ENCODE data around the gene CPTP. TPM values are rescaled to one million over a fixed set of nuclear protein-coding genes. Genes with fewer than 3 reads are reported as not detected.

The CPTP gene
- total and polyA plus RNA-seq, 7 experiments from 2014 or later: 11.5 to 29.3 (median 19.1) TPM

DNA sequence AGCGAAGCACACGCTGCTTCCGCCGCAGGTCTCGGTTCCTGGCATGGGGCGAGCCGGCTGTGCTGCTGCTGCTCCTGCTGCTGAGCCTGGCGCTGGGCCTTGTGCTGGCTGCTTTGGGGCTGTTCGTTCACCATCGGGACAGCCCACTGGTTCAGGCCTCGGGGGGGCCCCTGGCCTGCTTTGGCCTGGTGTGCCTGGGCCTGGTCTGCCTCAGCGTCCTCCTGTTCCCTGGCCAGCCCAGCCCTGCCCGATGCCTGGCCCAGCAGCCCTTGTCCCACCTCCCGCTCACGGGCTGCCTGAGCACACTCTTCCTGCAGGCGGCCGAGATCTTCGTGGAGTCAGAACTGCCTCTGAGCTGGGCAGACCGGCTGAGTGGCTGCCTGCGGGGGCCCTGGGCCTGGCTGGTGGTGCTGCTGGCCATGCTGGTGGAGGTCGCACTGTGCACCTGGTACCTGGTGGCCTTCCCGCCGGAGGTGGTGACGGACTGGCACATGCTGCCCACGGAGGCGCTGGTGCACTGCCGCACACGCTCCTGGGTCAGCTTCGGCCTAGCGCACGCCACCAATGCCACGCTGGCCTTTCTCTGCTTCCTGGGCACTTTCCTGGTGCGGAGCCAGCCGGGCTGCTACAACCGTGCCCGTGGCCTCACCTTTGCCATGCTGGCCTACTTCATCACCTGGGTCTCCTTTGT lies 9.1 kb downstream of the CPTP start:
- POLR2A ChIA-PET: no interaction called here
- H3K4me3 ChIP-seq (ENCODE audit: low read length): no peak overlapping the region
- no peak for ATAC-seq

DNA sequence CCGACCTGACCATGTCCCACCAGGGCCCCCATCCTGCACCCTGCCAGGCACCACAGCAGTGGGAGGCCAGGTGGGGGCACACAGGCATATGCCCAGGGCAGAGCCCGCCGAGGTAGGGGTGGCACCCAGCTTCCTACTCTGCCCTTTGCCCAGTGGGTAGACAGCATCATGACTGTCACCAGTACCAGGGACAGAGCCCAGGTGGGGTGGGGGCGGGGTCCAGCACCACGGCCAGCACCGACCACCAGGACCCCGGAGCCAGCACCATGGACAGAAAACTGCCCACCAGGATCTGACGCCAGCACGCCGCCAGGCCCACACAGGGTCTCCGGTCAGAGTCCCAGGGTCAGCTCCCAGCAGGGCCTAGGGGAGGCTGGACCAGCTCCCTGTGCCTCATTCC lies 10.2 kb downstream of the CPTP start:
- Histone ChIP-seq H3K4me3 (ENCODE audit: low read length) (no peak overlapping the region), H3K27me3 (ENCODE audit: control insufficient read depth in 2 of 2, insufficient read depth in 2 of 2, low read length in 2 of 2) (no peaks in the 10 kb centered on the region), H3K9me3 (ENCODE audit: control insufficient read depth in 2 of 3, low read length in 3 of 3) (no peaks in the 10 kb centered on the region), H3K4me1 (ENCODE audit: control insufficient read depth in 2 of 2, insufficient read depth in 2 of 2, low read length in 2 of 2) (no peaks in the 10 kb centered on the region), H3K27ac (ENCODE audit: low read depth, low read length) (no peak overlapping the region), H3K36me3 (ENCODE audit: control insufficient read depth in 2 of 3, insufficient read depth in 3 of 3, low read length in 3 of 3) (peaks cover 0 to 17% (median 0%) of the 10 kb centered on the region in 3 experiments)
- DNase-seq: no peak
- H3K4me1 Mint-ChIP-seq: peaks cover 0 to 2% (median under 1%) of the 10 kb centered on the region in 7 donors
- no peak overlapping the region for H3K27ac Mint-ChIP-seq
- intact Hi-C loops (cut with micrococcal nuclease): no loop called here
- no peaks in the 10 kb centered on the region for H3K9me3 Mint-ChIP-seq
- ATAC-seq: no peak
- POLR2A ChIA-PET: no interaction called here
- CTCF ChIA-PET: no interaction called here
- peaks cover 0 to 4% (median 0%) of the 10 kb centered on the region in 5 donors for H3K36me3 Mint-ChIP-seq
- no peak overlapping the region for H3K4me3 Mint-ChIP-seq
- no peaks in the 10 kb centered on the region for H3K27me3 Mint-ChIP-seq

More for the DNA sequence above, 9.1 kb downstream of the CPTP start:
- no peak for DNase-seq
- no peaks in the 10 kb centered on the region for H3K27me3 ChIP-seq (ENCODE audit: control insufficient read depth in 2 of 2, insufficient read depth in 2 of 2, low read length in 2 of 2)
- Mint-ChIP-seq H3K36me3 (peaks cover 0 to 5% (median 0%) of the 10 kb centered on the region in 5 donors), H3K9me3 (no peaks in the 10 kb centered on the region), H3K27ac (no peak overlapping the region), H3K4me3 (no peak overlapping the region), H3K27me3 (no peaks in the 10 kb centered on the region), H3K4me1 (peaks cover 0 to 7% (median 4%) of the 10 kb centered on the region in 7 donors)
- intact Hi-C loops (cut with micrococcal nuclease): no loop called here
- H3K4me1 ChIP-seq (ENCODE audit: control insufficient read depth in 2 of 2, insufficient read depth in 2 of 2, low read length in 2 of 2): no peaks in the 10 kb centered on the region
- H3K27ac ChIP-seq (ENCODE audit: low read depth, low read length): no peak overlapping the region
- H3K36me3 ChIP-seq (ENCODE audit: control insufficient read depth in 2 of 3, insufficient read depth in 3 of 3, low read length in 3 of 3): peaks cover 0 to 15% (median 0%) of the 10 kb centered on the region in 3 experiments
- H3K9me3 ChIP-seq (ENCODE audit: control insufficient read depth in 2 of 3, low read length in 3 of 3): no peaks in the 10 kb centered on the region
- CTCF ChIA-PET: no interaction called here

DNA sequence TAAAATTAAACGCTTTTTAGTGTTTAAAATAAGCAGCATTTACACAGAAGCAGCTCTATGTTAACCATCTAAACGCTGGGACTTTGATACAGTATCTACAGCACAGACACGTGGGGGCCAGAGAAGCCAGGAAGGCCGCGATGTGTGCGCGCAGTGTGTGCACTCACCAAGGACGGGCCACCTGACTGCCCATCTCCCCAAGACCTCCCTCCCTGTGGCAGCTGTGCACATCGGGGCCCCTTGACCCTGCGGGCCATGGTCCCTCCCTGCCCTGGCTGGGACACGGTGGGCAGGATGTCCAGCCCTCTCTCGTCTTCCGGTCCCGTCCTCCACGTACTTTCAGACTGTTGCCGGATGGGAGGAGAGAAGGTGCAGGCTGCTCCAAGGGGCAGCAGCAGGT lies 10.7 kb downstream of the CPTP start:
- no peaks in the 10 kb centered on the region for H3K27me3 Mint-ChIP-seq
- CTCF ChIA-PET: no interaction called here

DNA sequence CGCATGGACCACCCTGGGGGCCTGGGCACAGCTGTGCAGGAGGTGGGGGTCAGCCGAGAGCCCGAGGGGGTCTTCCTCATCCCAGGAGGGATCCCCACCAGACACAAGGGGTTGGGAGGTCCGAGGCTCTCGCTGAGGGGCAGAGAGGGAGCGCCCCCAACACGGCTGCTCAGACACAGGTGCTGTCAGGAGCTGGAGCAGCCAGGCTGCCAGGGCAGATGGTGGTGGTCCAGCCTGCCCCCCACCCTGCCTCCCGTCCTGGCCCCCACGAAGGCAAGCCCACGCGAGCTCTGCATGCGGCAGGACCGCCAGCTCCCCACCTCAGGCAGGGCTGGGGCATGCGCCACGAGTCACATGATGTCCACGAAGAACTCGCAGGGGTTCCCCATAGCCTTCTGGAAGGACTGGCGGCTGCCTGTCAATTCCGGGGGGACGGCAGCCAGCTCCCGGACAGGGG lies 11.2 kb downstream of the CPTP start:
- intact Hi-C loops (cut with micrococcal nuclease): no loop called here
- Histone ChIP-seq H3K27ac (ENCODE audit: low read depth, low read length) (no peak overlapping the region), H3K4me3 (ENCODE audit: low read length) (no peak overlapping the region), H3K4me1 (ENCODE audit: control insufficient read depth in 2 of 2, insufficient read depth in 2 of 2, low read length in 2 of 2) (no peaks in the 10 kb centered on the region), H3K27me3 (ENCODE audit: control insufficient read depth in 2 of 2, insufficient read depth in 2 of 2, low read length in 2 of 2) (no peaks in the 10 kb centered on the region), H3K9me3 (ENCODE audit: control insufficient read depth in 2 of 3, low read length in 3 of 3) (no peaks in the 10 kb centered on the region), H3K36me3 (ENCODE audit: control insufficient read depth in 2 of 3, insufficient read depth in 3 of 3, low read length in 3 of 3) (peaks cover 0 to 23% (median 0%) of the 10 kb centered on the region in 3 experiments)
- no peak overlapping the region for H3K27ac Mint-ChIP-seq
- ChIA-PET POLR2A (interaction anchor here (0.7 to 1.3 kb wide), 2 partner anchors 12 to 16 kb away, joined by 3 read pairs; no protein-coding TSS in a partner anchor), CTCF (no interaction called here)
- H3K9me3 Mint-ChIP-seq: peaks cover 0 to 3% (median 0%) of the 10 kb centered on the region in 11 donors
- DNase-seq (no peak), ATAC-seq (no peak)
- H3K4me1 Mint-ChIP-seq: no peaks in the 10 kb centered on the region
- no peak overlapping the region for H3K4me3 Mint-ChIP-seq
- no peaks in the 10 kb centered on the region for H3K27me3 Mint-ChIP-seq
- H3K36me3 Mint-ChIP-seq: peaks cover 0 to 5% (median 0%) of the 10 kb centered on the region in 5 donors

More for the DNA sequence above, 10.7 kb downstream of the CPTP start:
- Histone ChIP-seq H3K4me3 (ENCODE audit: low read length) (no peak overlapping the region), H3K9me3 (ENCODE audit: control insufficient read depth in 2 of 3, low read length in 3 of 3) (no peaks in the 10 kb centered on the region), H3K4me1 (ENCODE audit: control insufficient read depth in 2 of 2, insufficient read depth in 2 of 2, low read length in 2 of 2) (no peaks in the 10 kb centered on the region), H3K36me3 (ENCODE audit: control insufficient read depth in 2 of 3, insufficient read depth in 3 of 3, low read length in 3 of 3) (peaks cover 0 to 21% (median 0%) of the 10 kb centered on the region in 3 experiments), H3K27me3 (ENCODE audit: control insufficient read depth in 2 of 2, insufficient read depth in 2 of 2, low read length in 2 of 2) (no peaks in the 10 kb centered on the region), H3K27ac (ENCODE audit: low read depth, low read length) (no peak overlapping the region)
- no peak for DNase-seq
- no peak for ATAC-seq
- intact Hi-C loops (cut with micrococcal nuclease): no loop called here
- Mint-ChIP-seq H3K4me3 (no peak overlapping the region), H3K27ac (no peak overlapping the region), H3K36me3 (peaks cover 0 to 4% (median 0%) of the 10 kb centered on the region in 5 donors), H3K4me1 (no peaks in the 10 kb centered on the region), H3K9me3 (no peaks in the 10 kb centered on the region)
- POLR2A ChIA-PET: interaction anchor here (1.3 kb wide), 1 partner anchor 13 kb away, joined by 3 read pairs; no protein-coding TSS in a partner anchor

DNA sequence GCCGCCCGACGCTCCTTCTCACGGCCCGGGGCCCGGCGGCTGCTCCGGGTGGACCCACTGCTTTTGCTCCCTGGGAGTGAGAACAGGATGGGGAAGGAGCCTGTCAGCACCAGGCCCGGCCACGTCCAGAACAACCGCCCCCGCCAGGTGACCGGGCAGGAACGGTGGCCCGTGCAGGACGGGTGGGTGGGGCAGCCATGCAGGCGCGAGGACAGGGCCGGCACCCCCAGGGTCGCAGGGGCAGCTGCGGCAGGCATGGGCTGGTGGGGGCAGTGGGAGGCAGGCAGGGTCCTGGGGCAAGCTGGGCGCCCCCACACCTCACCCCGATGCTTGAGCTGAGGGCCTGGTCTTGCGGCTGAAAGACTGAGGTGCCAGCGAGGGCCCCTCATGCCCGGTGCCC lies 11.8 kb downstream of the CPTP start:
- no peak overlapping the region for H3K27ac ChIP-seq (ENCODE audit: low read depth, low read length)
- ATAC-seq (no peak), DNase-seq (no peak)
- intact Hi-C loops (cut with micrococcal nuclease): no loop called here
- H3K27ac Mint-ChIP-seq: no peak overlapping the region
- H3K9me3 ChIP-seq (ENCODE audit: control insufficient read depth in 2 of 3, low read length in 3 of 3): no peaks in the 10 kb centered on the region
- H3K9me3 Mint-ChIP-seq: peaks cover 0 to 4% (median 0%) of the 10 kb centered on the region in 11 donors
- H3K36me3 ChIP-seq (ENCODE audit: control insufficient read depth in 2 of 3, insufficient read depth in 3 of 3, low read length in 3 of 3): peaks cover 0 to 29% (median 0%) of the 10 kb centered on the region in 3 experiments
- no peaks in the 10 kb centered on the region for H3K27me3 ChIP-seq (ENCODE audit: control insufficient read depth in 2 of 2, insufficient read depth in 2 of 2, low read length in 2 of 2)
- ChIA-PET CTCF (no interaction called here), POLR2A (interaction anchor here (1.3 kb wide), 2 partner anchors 11 to 12 kb away, joined by 3 read pairs; no protein-coding TSS in a partner anchor)
- no peaks in the 10 kb centered on the region for H3K27me3 Mint-ChIP-seq
- peaks cover 0 to 11% (median 4%) of the 10 kb centered on the region in 5 donors for H3K36me3 Mint-ChIP-seq
- H3K4me1 ChIP-seq (ENCODE audit: control insufficient read depth in 2 of 2, insufficient read depth in 2 of 2, low read length in 2 of 2): no peaks in the 10 kb centered on the region
- no peaks in the 10 kb centered on the region for H3K4me1 Mint-ChIP-seq
- H3K4me3 ChIP-seq (ENCODE audit: low read length): no peak overlapping the region
- no peak overlapping the region for H3K4me3 Mint-ChIP-seq

DNA sequence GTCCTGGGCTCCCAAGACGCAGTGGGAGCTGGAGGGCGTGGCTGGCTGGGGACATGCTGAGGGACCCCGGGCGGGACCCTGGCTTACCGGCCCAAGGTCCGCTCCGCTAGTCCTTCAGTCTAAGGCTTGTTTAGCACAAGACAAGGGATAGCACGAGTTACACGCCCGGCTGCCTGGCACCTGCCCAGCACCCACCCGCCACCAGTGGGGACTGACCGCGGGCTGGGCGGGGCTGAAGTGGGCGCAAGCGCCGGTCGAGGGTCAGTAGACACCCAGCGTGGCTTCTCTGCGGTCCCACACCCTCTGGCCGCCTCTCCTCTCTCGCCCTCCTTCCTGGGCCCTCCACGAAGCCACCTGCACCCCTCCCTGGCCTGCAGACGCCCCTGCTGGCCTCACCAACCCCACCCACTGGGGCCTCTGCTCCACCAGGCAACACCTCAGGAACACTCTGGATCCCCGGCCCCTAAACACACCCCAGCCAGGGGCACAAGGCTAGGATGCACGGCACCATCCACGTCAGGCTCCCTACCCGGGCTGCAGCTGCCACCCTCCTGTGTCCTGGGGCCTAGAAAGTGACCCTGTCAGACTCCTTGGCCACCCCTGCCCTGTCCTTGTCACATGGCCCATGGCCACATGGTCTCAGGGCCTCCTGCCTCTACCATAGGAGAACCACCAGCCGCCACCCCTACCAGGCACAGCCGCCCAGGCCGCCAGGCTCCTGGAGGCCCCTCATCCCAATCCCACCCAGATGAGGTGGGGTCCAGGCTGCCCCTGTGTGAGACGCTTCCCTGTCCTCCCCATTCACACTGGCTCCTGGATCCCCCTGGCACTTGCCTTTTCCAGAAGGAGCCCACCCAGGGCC lies 12.6 kb downstream of the CPTP start:
- H3K4me3 Mint-ChIP-seq: no peak overlapping the region
- H3K27ac ChIP-seq (ENCODE audit: low read depth, low read length): no peak overlapping the region
- DNase-seq: no peak
- peaks cover 0 to 11% (median 4%) of the 10 kb centered on the region in 5 donors for H3K36me3 Mint-ChIP-seq
- no peaks in the 10 kb centered on the region for H3K27me3 Mint-ChIP-seq
- H3K36me3 ChIP-seq (ENCODE audit: control insufficient read depth in 2 of 3, insufficient read depth in 3 of 3, low read length in 3 of 3): peaks cover 0 to 29% (median 0%) of the 10 kb centered on the region in 3 experiments
- H3K27me3 ChIP-seq (ENCODE audit: control insufficient read depth in 2 of 2, insufficient read depth in 2 of 2, low read length in 2 of 2): no peaks in the 10 kb centered on the region
- ChIA-PET CTCF (no interaction called here), POLR2A (interaction anchor here (1.3 kb wide), 1 partner anchor 12 kb away, joined by 3 read pairs; no protein-coding TSS in a partner anchor)
- peaks cover 0 to 4% (median 0%) of the 10 kb centered on the region in 11 donors for H3K9me3 Mint-ChIP-seq
- ATAC-seq: no peak
- no peak overlapping the region for H3K4me3 ChIP-seq (ENCODE audit: low read length)
- H3K9me3 ChIP-seq (ENCODE audit: control insufficient read depth in 2 of 3, low read length in 3 of 3): no peaks in the 10 kb centered on the region
- H3K27ac Mint-ChIP-seq: no peak overlapping the region
- intact Hi-C loops (cut with micrococcal nuclease): no loop called here
- no peaks in the 10 kb centered on the region for H3K4me1 ChIP-seq (ENCODE audit: control insufficient read depth in 2 of 2, insufficient read depth in 2 of 2, low read length in 2 of 2)
- no peaks in the 10 kb centered on the region for H3K4me1 Mint-ChIP-seq

Measured in naive thymus-derived CD4-positive, alpha-beta T cell (primary cell).